ENCODE data around the gene CMSS1.
"Not testable (repeated sequence)": the region's sequence is repeated elsewhere in the genome, so short reads cannot be mapped to it uniquely, and the experiment has no call there.

Gene CMSS1

GRCh38 chr3:100041328-100041749 is 223.7 kb downstream of the CMSS1 start:
- H3K27ac ChIP-seq (ENCODE audit: low read depth in 2 of 2, low read length in 2 of 2): peak overlapping the region; percentile 73 to 82
- no peaks in the 10 kb centered on the region for H3K36me3 ChIP-seq (ENCODE audit: control insufficient read depth in 2 of 2, insufficient read depth in 2 of 2, low read length in 2 of 2)
- H3K9me3 ChIP-seq (ENCODE audit: control insufficient read depth in 2 of 2, low read length in 2 of 2): no peaks in the 10 kb centered on the region
- H3K4me1 ChIP-seq (ENCODE audit: control insufficient read depth in 2 of 2, insufficient read depth in 2 of 2, low read length in 2 of 2): peaks cover 11 to 29% of the 10 kb centered on the region in 2 donors
- no peaks in the 10 kb centered on the region for H3K27me3 ChIP-seq (ENCODE audit: control insufficient read depth in 2 of 2, insufficient read depth in 2 of 2, low read length in 2 of 2)
- H3K9ac ChIP-seq (ENCODE audit: low read depth in 1 of 2, low read length in 2 of 2): peak overlapping the region in 1 of 2 donors; percentile 29
- H3K4me3 ChIP-seq (ENCODE audit: low read length in 2 of 2): no peak overlapping the region

- H3K36me3 ChIP-seq (ENCODE audit: control insufficient read depth in 2 of 2, insufficient read depth in 2 of 2, low read length in 2 of 2): no peaks in the 10 kb centered on the region
- no peak overlapping the region for H3K9ac ChIP-seq (ENCODE audit: low read depth in 1 of 2, low read length in 2 of 2)
- H3K9me3 ChIP-seq (ENCODE audit: control insufficient read depth in 2 of 2, low read length in 2 of 2): no peaks in the 10 kb centered on the region
- peaks cover 11 to 35% of the 10 kb centered on the region in 2 donors for H3K4me1 ChIP-seq (ENCODE audit: control insufficient read depth in 2 of 2, insufficient read depth in 2 of 2, low read length in 2 of 2)
- H3K27me3 ChIP-seq (ENCODE audit: control insufficient read depth in 2 of 2, insufficient read depth in 2 of 2, low read length in 2 of 2): no peaks in the 10 kb centered on the region
- peak overlapping the region in 1 of 2 donors; percentile 7 for H3K4me3 ChIP-seq (ENCODE audit: low read length in 2 of 2)
- peak overlapping the region; percentile 73 to 82 for H3K27ac ChIP-seq (ENCODE audit: low read depth in 2 of 2, low read length in 2 of 2)
Measured at GRCh38 chr3:100042166-100042981, 224.7 kb downstream of the CMSS1 start.

GRCh38 chr3:100043271-100043670 is 225.6 kb downstream of the CMSS1 start:
- peaks cover 20 to 44% of the 10 kb centered on the region in 2 donors for H3K4me1 ChIP-seq (ENCODE audit: control insufficient read depth in 2 of 2, insufficient read depth in 2 of 2, low read length in 2 of 2)

GRCh38 chr3:100044369-100044768 is 226.7 kb downstream of the CMSS1 start:
- H3K9me3 ChIP-seq (ENCODE audit: control insufficient read depth in 2 of 2, low read length in 2 of 2): no peaks in the 10 kb centered on the region
- no peak overlapping the region for H3K27ac ChIP-seq (ENCODE audit: low read depth in 2 of 2, low read length in 2 of 2)
- H3K27me3 ChIP-seq (ENCODE audit: control insufficient read depth in 2 of 2, insufficient read depth in 2 of 2, low read length in 2 of 2): no peaks in the 10 kb centered on the region
- no peak overlapping the region for H3K4me3 ChIP-seq (ENCODE audit: low read length in 2 of 2)
- H3K36me3 ChIP-seq (ENCODE audit: control insufficient read depth in 2 of 2, insufficient read depth in 2 of 2, low read length in 2 of 2): no peaks in the 10 kb centered on the region
- H3K9ac ChIP-seq (ENCODE audit: low read depth in 1 of 2, low read length in 2 of 2): no peak overlapping the region
- H3K4me1 ChIP-seq (ENCODE audit: control insufficient read depth in 2 of 2, insufficient read depth in 2 of 2, low read length in 2 of 2): peaks cover 22 to 45% of the 10 kb centered on the region in 2 donors

More at GRCh38 chr3:100043271-100043670, 225.6 kb downstream of the CMSS1 start:
- no peaks in the 10 kb centered on the region for H3K9me3 ChIP-seq (ENCODE audit: control insufficient read depth in 2 of 2, low read length in 2 of 2)
- H3K36me3 ChIP-seq (ENCODE audit: control insufficient read depth in 2 of 2, insufficient read depth in 2 of 2, low read length in 2 of 2): no peaks in the 10 kb centered on the region
- no peaks in the 10 kb centered on the region for H3K27me3 ChIP-seq (ENCODE audit: control insufficient read depth in 2 of 2, insufficient read depth in 2 of 2, low read length in 2 of 2)
- H3K4me3 ChIP-seq (ENCODE audit: low read length in 2 of 2): no peak overlapping the region
- no peak overlapping the region for H3K9ac ChIP-seq (ENCODE audit: low read depth in 1 of 2, low read length in 2 of 2)
- H3K27ac ChIP-seq (ENCODE audit: low read depth in 2 of 2, low read length in 2 of 2): peak overlapping the region; percentile 73 to 82

GRCh38 chr3:100045696-100046095 is 228.0 kb downstream of the CMSS1 start:
- Histone ChIP-seq H3K9ac (ENCODE audit: low read depth in 1 of 2, low read length in 2 of 2) (no peak overlapping the region), H3K4me1 (ENCODE audit: control insufficient read depth in 2 of 2, insufficient read depth in 2 of 2, low read length in 2 of 2) (peaks cover 22 to 40% of the 10 kb centered on the region in 2 donors), H3K4me3 (ENCODE audit: low read length in 2 of 2) (no peak overlapping the region), H3K9me3 (ENCODE audit: control insufficient read depth in 2 of 2, low read length in 2 of 2) (no peaks in the 10 kb centered on the region), H3K27ac (ENCODE audit: low read depth in 2 of 2, low read length in 2 of 2) (peak overlapping the region; percentile 46 to 56), H3K27me3 (ENCODE audit: control insufficient read depth in 2 of 2, insufficient read depth in 2 of 2, low read length in 2 of 2) (no peaks in the 10 kb centered on the region), H3K36me3 (ENCODE audit: control insufficient read depth in 2 of 2, insufficient read depth in 2 of 2, low read length in 2 of 2) (no peaks in the 10 kb centered on the region)

GRCh38 chr3:100046986-100047385 is 229.3 kb downstream of the CMSS1 start:
- Histone ChIP-seq H3K27ac (ENCODE audit: low read depth in 2 of 2, low read length in 2 of 2) (peak overlapping the region in 1 of 2 donors; percentile 62), H3K4me1 (ENCODE audit: control insufficient read depth in 2 of 2, insufficient read depth in 2 of 2, low read length in 2 of 2) (peaks cover 17 to 28% of the 10 kb centered on the region in 2 donors), H3K36me3 (ENCODE audit: control insufficient read depth in 2 of 2, insufficient read depth in 2 of 2, low read length in 2 of 2) (no peaks in the 10 kb centered on the region), H3K27me3 (ENCODE audit: control insufficient read depth in 2 of 2, insufficient read depth in 2 of 2, low read length in 2 of 2) (no peaks in the 10 kb centered on the region), H3K9me3 (ENCODE audit: control insufficient read depth in 2 of 2, low read length in 2 of 2) (no peaks in the 10 kb centered on the region), H3K4me3 (ENCODE audit: low read length in 2 of 2) (no peak overlapping the region), H3K9ac (ENCODE audit: low read depth in 1 of 2, low read length in 2 of 2) (no peak overlapping the region)

GRCh38 chr3:100047455-100048141 is 229.9 kb downstream of the CMSS1 start:
- Histone ChIP-seq H3K27ac (ENCODE audit: low read depth in 2 of 2, low read length in 2 of 2) (peak overlapping the region; percentile 43 to 62), H3K4me3 (ENCODE audit: low read length in 2 of 2) (peak overlapping the region; percentile 14 to 20), H3K9ac (ENCODE audit: low read depth in 1 of 2, low read length in 2 of 2) (no peak overlapping the region)

GRCh38 chr3:100048248-100048647 is 230.6 kb downstream of the CMSS1 start:
- Histone ChIP-seq H3K27me3 (ENCODE audit: control insufficient read depth in 2 of 2, insufficient read depth in 2 of 2, low read length in 2 of 2) (no peaks in the 10 kb centered on the region), H3K27ac (ENCODE audit: low read depth in 2 of 2, low read length in 2 of 2) (peak overlapping the region; percentile 43 to 62), H3K4me3 (ENCODE audit: low read length in 2 of 2) (peak overlapping the region in 1 of 2 donors; percentile 20), H3K9me3 (ENCODE audit: control insufficient read depth in 2 of 2, low read length in 2 of 2) (no peaks in the 10 kb centered on the region), H3K4me1 (ENCODE audit: control insufficient read depth in 2 of 2, insufficient read depth in 2 of 2, low read length in 2 of 2) (peaks cover 11 to 19% of the 10 kb centered on the region in 2 donors), H3K9ac (ENCODE audit: low read depth in 1 of 2, low read length in 2 of 2) (no peak overlapping the region), H3K36me3 (ENCODE audit: control insufficient read depth in 2 of 2, insufficient read depth in 2 of 2, low read length in 2 of 2) (no peaks in the 10 kb centered on the region)

More at GRCh38 chr3:100047455-100048141, 229.9 kb downstream of the CMSS1 start:
- no peaks in the 10 kb centered on the region for H3K9me3 ChIP-seq (ENCODE audit: control insufficient read depth in 2 of 2, low read length in 2 of 2)
- peaks cover 15 to 24% of the 10 kb centered on the region in 2 donors for H3K4me1 ChIP-seq (ENCODE audit: control insufficient read depth in 2 of 2, insufficient read depth in 2 of 2, low read length in 2 of 2)
- no peaks in the 10 kb centered on the region for H3K36me3 ChIP-seq (ENCODE audit: control insufficient read depth in 2 of 2, insufficient read depth in 2 of 2, low read length in 2 of 2)
- H3K27me3 ChIP-seq (ENCODE audit: control insufficient read depth in 2 of 2, insufficient read depth in 2 of 2, low read length in 2 of 2): no peaks in the 10 kb centered on the region

- peaks cover 11 to 19% of the 10 kb centered on the region in 2 donors for H3K4me1 ChIP-seq (ENCODE audit: control insufficient read depth in 2 of 2, insufficient read depth in 2 of 2, low read length in 2 of 2)
- H3K36me3 ChIP-seq (ENCODE audit: control insufficient read depth in 2 of 2, insufficient read depth in 2 of 2, low read length in 2 of 2); H3K9me3 ChIP-seq (ENCODE audit: control insufficient read depth in 2 of 2, low read length in 2 of 2); H3K27me3 ChIP-seq (ENCODE audit: control insufficient read depth in 2 of 2, insufficient read depth in 2 of 2, low read length in 2 of 2); H3K27ac ChIP-seq (ENCODE audit: low read depth in 2 of 2, low read length in 2 of 2); H3K4me3 ChIP-seq (ENCODE audit: low read length in 2 of 2); H3K9ac ChIP-seq (ENCODE audit: low read depth in 1 of 2, low read length in 2 of 2): not testable (repeated sequence)
Measured at GRCh38 chr3:100051513-100051912, 233.9 kb downstream of the CMSS1 start.
